Measurements from ENCODE around the gene UPK2. TPM values are rescaled to one million over a fixed set of nuclear protein-coding genes. Genes with fewer than 3 reads are reported as not detected.

UPK2 gene
- total RNA-seq, 2 experiments from 2014 or later, result 0.28 to 0.34 TPM

- Histone ChIP-seq H3K9me2 (ENCODE audit: insufficient read depth, low read length) (no peaks in the 10 kb centered on the region), H2AFZ (ENCODE audit: low read length) (no peak overlapping the region), H3K4me3 (ENCODE audit: low read depth, low read length, poor library complexity, severe bottlenecking) (no peak overlapping the region), H3K79me2 (ENCODE audit: insufficient read depth, low read depth, low read length) (peaks cover 8% of the 10 kb centered on the region; the same call in 1 of the 2 replicates), H3K36me3 (ENCODE audit: insufficient read depth, low read length) (no peaks in the 10 kb centered on the region), H3K4me2 (ENCODE audit: low read length) (peak overlapping the region; percentile 82; the same call in 1 of the 2 replicates), H3K9me3 (ENCODE audit: low read length) (no peaks in the 10 kb centered on the region), H4K20me1 (ENCODE audit: insufficient read depth, low read length) (no peaks in the 10 kb centered on the region), H3K27ac (ENCODE audit: low read depth, low read length, poor library complexity, severe bottlenecking) (peak overlapping the region; percentile 0), H3K4me1 (ENCODE audit: insufficient read depth, low read length, poor library complexity, severe bottlenecking) (peaks cover 88% of the 10 kb centered on the region)
- intact Hi-C loops (cut with micrococcal nuclease; ENCODE audit: unreplicated experiment), result no loop called here
- no peak for DNase-seq (ENCODE audit: low spot score)
- TF ChIP-seq CTCF (conservative IDR thresholded peaks at IDR 0.05; ENCODE audit: low read length) (no peak), EZH2phosphoT487 (IDR thresholded peaks at IDR 0.05; ENCODE audit: borderline replicate concordance, low read depth, low read length) (no peak)
- POLR2A ChIA-PET, result interaction anchor here (0.6 to 1.2 kb wide), 4 partner anchors 19 to 639 kb away, joined by 3 to 6 read pairs (median 4); no protein-coding TSS in a partner anchor
- CTCF ChIA-PET (ENCODE audit: unreplicated experiment), result interaction anchor here (0.6 to 1.0 kb wide), 2 partner anchors 9 to 13 kb away, joined by 3 to 18 read pairs; partner anchors contain the start of gene BCL9L
- BruUV-seq (replicated peaks), result no TSS peak
Measured at GRCh38 chr11:118916842-118917388, 39.2 kb upstream of the UPK2 start.

GRCh38 chr11:118917481-118918127 is 38.5 kb upstream of the UPK2 start:
- H3K27ac ChIP-seq (ENCODE audit: low read depth, low read length, poor library complexity, severe bottlenecking), result peak overlapping the region; percentile 0
- H2AFZ ChIP-seq (ENCODE audit: low read length), result no peak overlapping the region
- H3K36me3 ChIP-seq (ENCODE audit: insufficient read depth, low read length), result no peaks in the 10 kb centered on the region
- intact Hi-C loops (cut with micrococcal nuclease; ENCODE audit: unreplicated experiment), result no loop called here
- H3K4me2 ChIP-seq (ENCODE audit: low read length), result peak overlapping the region; percentile 38; the same call in 1 of the 2 replicates
- peaks cover 8% of the 10 kb centered on the region; the same call in 1 of the 2 replicates for H3K79me2 ChIP-seq (ENCODE audit: insufficient read depth, low read depth, low read length)
- ChIA-PET POLR2A (interaction anchor here (0.6 kb wide), 2 partner anchors 92 to 639 kb away, joined by 3 to 4 read pairs; no protein-coding TSS in a partner anchor), CTCF (ENCODE audit: unreplicated experiment) (interaction anchor here (0.6 kb wide), 1 partner anchor 12 kb away, joined by 18 read pairs; no protein-coding TSS in a partner anchor)
- H4K20me1 ChIP-seq (ENCODE audit: insufficient read depth, low read length), result no peaks in the 10 kb centered on the region
- peaks cover 88% of the 10 kb centered on the region for H3K4me1 ChIP-seq (ENCODE audit: insufficient read depth, low read length, poor library complexity, severe bottlenecking)
- BruUV-seq (replicated peaks), result no TSS peak
- H3K9me2 ChIP-seq (ENCODE audit: insufficient read depth, low read length), result no peaks in the 10 kb centered on the region
- no peaks in the 10 kb centered on the region for H3K9me3 ChIP-seq (ENCODE audit: low read length)
- no peak overlapping the region for H3K4me3 ChIP-seq (ENCODE audit: low read depth, low read length, poor library complexity, severe bottlenecking)
- no peak for TF ChIP-seq CTCF (conservative IDR thresholded peaks at IDR 0.05; ENCODE audit: low read length)
- TF ChIP-seq EZH2phosphoT487 (IDR thresholded peaks at IDR 0.05; ENCODE audit: borderline replicate concordance, low read depth, low read length), result no peak
- DNase-seq (ENCODE audit: low spot score), result no peak

All from OCI-LY7 (cell line).